Pulmonary artery endothelial cell (primary cell): Measurements from ENCODE around the gene DOCK2. TPM values are rescaled to one million over a fixed set of nuclear protein-coding genes. Genes with fewer than 3 reads are reported as not detected.

Source experiments
- DNase-seq: peaks from one replicate; pipeline ENCODE4 v3.0.0-alpha.2; 2011; ENCODE audit warnings: low read depth, low spot score
- total RNA-seq: library from RNA; depleted of rRNA; stranded (reverse); fragments of >200 nt; gene quantifications from 2 replicates; pipeline ENCODE4 v1.2.3, GENCODE V29; 2014

Gene DOCK2
- total RNA-seq, 1 donor from 2014 or later: 0.20 TPM

DNA sequence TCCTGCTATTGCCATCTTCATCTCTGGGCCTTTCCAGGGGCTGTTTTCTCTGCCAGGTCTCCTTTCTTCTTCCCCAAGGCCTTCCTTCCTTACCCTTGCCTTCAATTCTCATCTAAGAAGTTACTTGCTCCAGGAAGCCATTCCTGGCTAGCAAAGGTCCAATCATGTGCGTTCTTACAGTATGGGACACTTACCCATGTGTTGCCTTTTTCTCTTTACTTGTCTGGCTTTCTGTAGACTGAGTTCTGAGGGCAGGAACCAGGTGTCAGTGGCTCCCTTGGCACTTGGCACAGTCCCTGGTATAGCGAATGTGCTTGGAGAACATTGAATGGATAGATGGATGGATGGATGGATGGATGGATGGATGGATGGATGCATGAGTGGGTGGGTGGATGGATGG is 478.9 kb downstream of the DOCK2 start:
- no peak for DNase-seq

GRCh38 chr5:170117736-170118135 is 480.7 kb downstream of the DOCK2 start:
- no peak for DNase-seq

GRCh38 chr5:170120576-170120975 is 483.5 kb downstream of the DOCK2 start:
- no peak for DNase-seq

GRCh38 chr5:170121321-170121720 is 484.2 kb downstream of the DOCK2 start:
- DNase-seq: no peak

DNA sequence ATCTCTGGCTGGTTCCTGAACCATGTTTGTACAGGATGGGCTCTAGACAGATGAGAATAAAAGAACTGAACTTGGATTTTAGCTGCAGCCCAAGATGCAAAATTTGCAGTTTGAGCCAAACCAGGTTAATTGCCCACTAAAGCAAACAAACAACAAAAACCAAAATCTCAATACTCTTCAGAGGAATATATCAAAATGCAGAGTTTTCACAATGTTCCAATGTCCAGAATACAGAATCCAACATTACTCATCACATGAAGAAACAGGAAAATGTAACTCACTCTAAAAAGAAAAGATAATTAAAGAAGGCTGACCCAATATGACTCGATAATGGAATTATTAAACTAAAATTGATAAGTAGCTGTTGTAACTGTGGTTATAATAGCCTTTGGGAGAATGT is 489.0 kb downstream of the DOCK2 start:
- no peak for DNase-seq

DNA sequence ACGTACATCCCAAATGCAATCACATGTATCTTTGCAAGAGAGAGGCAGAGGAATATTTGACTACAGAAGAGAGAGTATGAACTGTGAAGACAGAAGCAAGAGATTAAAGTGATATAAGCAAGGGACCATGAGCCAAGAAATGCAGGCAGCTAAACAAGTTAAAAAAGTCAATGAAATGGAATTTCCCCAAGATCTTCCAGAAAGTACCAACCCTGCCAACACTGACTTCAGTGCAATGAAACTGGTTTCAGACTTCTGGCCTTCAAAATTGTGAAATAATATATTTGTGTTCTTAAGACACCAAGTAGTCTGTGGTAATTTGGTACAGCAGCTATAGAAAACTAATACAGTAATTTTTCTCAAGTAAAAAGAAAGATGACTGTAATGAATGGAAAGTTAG is 489.6 kb downstream of the DOCK2 start:
- DNase-seq: no peak

- no peak for DNase-seq
Measured at GRCh38 chr5:170131235-170131634, 494.2 kb downstream of the DOCK2 start.

DNA sequence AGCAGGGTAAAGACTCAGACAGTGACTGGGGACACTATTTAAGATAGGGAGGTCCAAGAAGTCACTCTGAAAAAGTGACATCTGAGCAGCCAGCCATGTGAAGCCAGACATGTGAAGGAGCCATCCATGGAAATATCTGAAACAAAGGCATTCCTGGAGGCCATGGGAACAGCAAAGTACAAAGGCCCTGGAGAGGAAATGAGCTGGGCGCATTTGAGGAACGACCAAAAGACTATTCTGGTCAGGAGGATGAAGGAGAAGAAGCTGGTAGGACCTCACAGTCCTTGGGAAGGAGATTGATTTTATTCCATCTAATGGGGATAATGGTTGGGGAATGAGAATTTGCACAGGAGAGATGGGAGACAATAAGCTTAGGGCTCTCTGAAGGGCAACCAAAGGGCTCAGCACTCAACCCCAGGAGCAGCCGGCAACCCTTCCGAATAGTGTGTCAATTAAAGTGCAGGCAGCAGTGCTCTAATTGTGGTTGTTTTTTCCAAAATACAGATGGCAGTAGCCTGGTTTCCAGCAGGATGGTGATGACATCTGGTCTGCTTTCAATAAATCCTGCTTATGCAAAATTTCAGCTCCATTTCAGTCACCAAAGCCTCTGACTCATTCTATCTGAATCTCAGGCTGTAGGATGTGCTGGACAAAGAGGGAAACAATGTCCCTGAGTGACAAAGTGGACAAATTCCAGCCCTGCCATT is 495.3 kb downstream of the DOCK2 start:
- DNase-seq: peak; percentile 30

Other genes with a start within 250 kb of the DOCK2 start
- gene SPDL1, start 53.5 kb upstream of the DOCK2 start, total RNA-seq: 18.5 and 34.1 TPM in 2 replicates